ENCODE results near the gene KCNK16. TPM values are rescaled to one million over a fixed set of nuclear protein-coding genes. Genes with fewer than 3 reads are reported as not detected.
A peak's percentile ranks its signal among the peaks of the same experiment; 100 is the strongest.

KCNK16 gene
- total RNA-seq, 1 donor from 2014 or later: not detected

- Histone ChIP-seq H4K20me1 (ENCODE audit: low read depth) (no peaks in the 10 kb centered on the region), H3K79me2 (ENCODE audit: low read depth) (no peaks in the 10 kb centered on the region), H3K9me3 (ENCODE audit: low read depth) (no peaks in the 10 kb centered on the region), H3K9ac (no peak overlapping the region), H3K4me3 (no peak overlapping the region), H3K27ac (no peak overlapping the region), H2AFZ (replicated peaks) (no peak overlapping the region), H3K36me3 (no peaks in the 10 kb centered on the region), H3F3A (ENCODE audit: low read depth) (no peaks in the 10 kb centered on the region), H3K4me2 (no peak overlapping the region), H3K4me1 (peaks cover 5% of the 10 kb centered on the region), H3K27me3 (no peaks in the 10 kb centered on the region)
- Mint-ChIP-seq H3K36me3 (no peaks in the 10 kb centered on the region), H3K9me3 (no peaks in the 10 kb centered on the region), H3K4me1 (peaks cover 8% of the 10 kb centered on the region), H3K27me3 (ENCODE audit: insufficient read depth, low read depth) (peaks cover 2% of the 10 kb centered on the region), H3K27ac (no peak overlapping the region), H3K4me3 (no peak overlapping the region)
- no peak for DNase-seq (ENCODE audit: low spot score)
- TF ChIP-seq CTCF (IDR thresholded peaks at IDR 0.05) (no peak), EZH2 (IDR thresholded peaks at IDR 0.05) (no peak), EZH2phosphoT487 (IDR thresholded peaks at IDR 0.05) (no peak)
Observed at GRCh38 chr6:39302011-39302410, 20.5 kb downstream of the KCNK16 start.

GRCh38 chr6:39301606-39302005 is 20.9 kb downstream of the KCNK16 start:
- no peak for TF ChIP-seq EZH2phosphoT487 (IDR thresholded peaks at IDR 0.05)
- peak; percentile 63 for TF ChIP-seq CTCF (IDR thresholded peaks at IDR 0.05)
- Mint-ChIP-seq H3K4me3 (no peak overlapping the region), H3K27ac (no peak overlapping the region), H3K27me3 (ENCODE audit: insufficient read depth, low read depth) (peaks cover 2% of the 10 kb centered on the region), H3K9me3 (no peaks in the 10 kb centered on the region), H3K36me3 (no peaks in the 10 kb centered on the region), H3K4me1 (peaks cover 10% of the 10 kb centered on the region)
- no peak overlapping the region for H2AFZ ChIP-seq (replicated peaks)
- H3K27ac ChIP-seq: no peak overlapping the region
- H3K9me3 ChIP-seq (ENCODE audit: low read depth): no peaks in the 10 kb centered on the region
- no peak overlapping the region for H3K4me2 ChIP-seq
- no peaks in the 10 kb centered on the region for H3K79me2 ChIP-seq (ENCODE audit: low read depth)
- no peak overlapping the region for H3K9ac ChIP-seq
- H4K20me1 ChIP-seq (ENCODE audit: low read depth): no peaks in the 10 kb centered on the region
- H3F3A ChIP-seq (ENCODE audit: low read depth): no peaks in the 10 kb centered on the region
- H3K36me3 ChIP-seq: no peaks in the 10 kb centered on the region
- H3K4me3 ChIP-seq: no peak overlapping the region
- peaks cover 5% of the 10 kb centered on the region for H3K4me1 ChIP-seq
- peak; percentile 70 for DNase-seq (ENCODE audit: low spot score)
- H3K27me3 ChIP-seq: no peaks in the 10 kb centered on the region

GRCh38 chr6:39300739-39301138 is 21.8 kb downstream of the KCNK16 start:
- H3K4me2 ChIP-seq: no peak overlapping the region
- Mint-ChIP-seq H3K9me3 (no peaks in the 10 kb centered on the region), H3K36me3 (no peaks in the 10 kb centered on the region), H3K4me1 (peaks cover 10% of the 10 kb centered on the region), H3K27ac (no peak overlapping the region), H3K27me3 (ENCODE audit: insufficient read depth, low read depth) (peaks cover 2% of the 10 kb centered on the region), H3K4me3 (no peak overlapping the region)
- H3K36me3 ChIP-seq: no peaks in the 10 kb centered on the region
- H3K9me3 ChIP-seq (ENCODE audit: low read depth): no peaks in the 10 kb centered on the region
- no peaks in the 10 kb centered on the region for H3K27me3 ChIP-seq
- no peaks in the 10 kb centered on the region for H3K79me2 ChIP-seq (ENCODE audit: low read depth)
- no peaks in the 10 kb centered on the region for H3F3A ChIP-seq (ENCODE audit: low read depth)
- TF ChIP-seq EZH2phosphoT487 (IDR thresholded peaks at IDR 0.05) (no peak), CTCF (IDR thresholded peaks at IDR 0.05) (no peak), EZH2 (IDR thresholded peaks at IDR 0.05) (no peak)
- DNase-seq (ENCODE audit: low spot score): no peak
- H3K9ac ChIP-seq: no peak overlapping the region
- H3K4me3 ChIP-seq: no peak overlapping the region
- peaks cover 5% of the 10 kb centered on the region for H3K4me1 ChIP-seq
- H2AFZ ChIP-seq (replicated peaks): no peak overlapping the region
- H4K20me1 ChIP-seq (ENCODE audit: low read depth): no peaks in the 10 kb centered on the region
- no peak overlapping the region for H3K27ac ChIP-seq

Data from neural progenitor cell (in vitro differentiated cells).